Cerebellar nuclear complex (tissue), 1 donor: ENCODE results near the gene PTPRD.

Experiments
- DNase-seq, 2 experiments: peaks; one replicate each; lab custom pipeline; 2025; lab: John Stamatoyannopoulos, UW

The PTPRD gene

GRCh38 chr9:8643896-8644295 lies 1968.9 kb downstream of the PTPRD start:
- no peak for DNase-seq

DNA sequence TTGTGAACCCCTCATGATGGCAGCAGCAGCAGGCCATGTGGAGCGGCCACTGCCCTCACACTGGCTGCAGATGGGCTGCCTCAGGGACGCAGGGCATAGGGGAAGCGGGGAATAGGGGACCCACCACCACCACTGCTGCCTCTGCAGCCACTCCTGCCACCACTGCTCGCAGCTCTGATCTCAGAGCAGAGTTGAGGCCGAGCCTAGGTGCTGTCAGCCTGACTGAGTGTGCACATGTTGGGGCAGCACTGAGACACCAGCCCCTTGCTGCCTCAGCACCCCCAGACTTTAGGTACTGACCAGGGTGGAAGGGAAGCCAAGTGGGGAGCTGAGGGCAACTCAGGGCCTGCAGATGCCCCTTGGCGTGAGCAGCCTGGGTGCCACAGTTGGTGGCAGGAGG lies 1969.3 kb downstream of the PTPRD start:
- DNase-seq, result no peak

DNA sequence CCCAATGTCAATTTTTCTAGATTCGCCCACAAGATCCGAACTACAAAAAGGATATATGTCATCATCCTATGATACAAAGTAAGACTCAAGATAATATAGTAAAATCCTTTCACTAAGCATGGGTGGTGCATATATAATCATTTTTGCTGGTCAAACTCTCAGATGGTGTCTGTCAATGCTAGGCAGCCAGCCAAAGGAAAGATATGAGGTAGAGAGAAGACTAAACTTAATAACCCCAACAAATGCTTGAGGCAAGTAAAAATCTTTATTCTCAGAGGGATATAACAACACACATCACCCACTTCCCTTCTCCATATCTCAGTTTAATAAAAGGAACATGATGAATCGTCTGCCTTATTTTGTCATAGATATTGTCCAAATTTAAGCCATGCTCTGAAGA lies 1972.0 kb downstream of the PTPRD start:
- DNase-seq, result no peak

- no peak for DNase-seq
These were observed 1975.2 kb downstream of the PTPRD start for GRCh38 chr9:8637626-8638025.

DNA sequence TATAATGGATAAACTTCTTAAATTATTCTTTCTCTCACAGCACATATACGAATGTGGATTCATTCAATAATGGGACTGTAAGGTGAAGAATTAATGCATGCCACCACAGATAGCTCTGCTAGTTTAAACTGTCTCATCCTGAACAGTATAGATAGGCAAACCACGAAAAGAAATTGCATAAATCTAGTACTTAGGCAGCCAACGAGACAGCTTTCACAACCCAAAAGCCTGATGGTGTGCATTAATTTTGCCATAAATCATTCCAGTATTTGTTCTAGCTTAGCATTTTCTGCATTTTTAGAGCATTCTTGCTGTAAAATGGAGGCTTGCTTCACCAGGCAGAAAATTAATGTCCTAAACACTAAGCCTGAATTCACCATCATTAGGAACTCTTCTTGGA lies 1979.0 kb downstream of the PTPRD start:
- DNase-seq, result no peak

- DNase-seq, result no peak
These were observed 1980.3 kb downstream of the PTPRD start for GRCh38 chr9:8632493-8632892.

DNA sequence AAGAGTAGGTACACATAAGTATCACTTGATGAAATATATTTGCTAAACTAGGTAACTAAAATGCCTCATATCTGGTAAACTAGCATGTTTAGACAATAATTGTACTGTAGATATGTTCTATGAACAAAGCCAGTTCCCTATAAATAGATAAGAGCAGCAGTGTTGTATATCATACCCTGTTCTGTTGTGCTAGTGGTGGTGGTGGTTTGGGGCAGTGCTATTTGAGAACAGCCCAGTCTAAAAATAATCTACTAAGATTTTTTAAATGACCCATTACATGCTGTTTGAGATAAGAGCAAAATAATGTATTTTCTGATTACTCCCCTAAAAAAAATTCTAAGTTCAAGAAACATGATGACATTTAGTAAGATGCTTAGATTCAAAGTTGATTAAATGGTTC lies 1984.0 kb downstream of the PTPRD start:
- DNase-seq, result no peak

GRCh38 chr9:8627976-8628679 lies 1984.7 kb downstream of the PTPRD start:
- DNase-seq, result no peak

DNA sequence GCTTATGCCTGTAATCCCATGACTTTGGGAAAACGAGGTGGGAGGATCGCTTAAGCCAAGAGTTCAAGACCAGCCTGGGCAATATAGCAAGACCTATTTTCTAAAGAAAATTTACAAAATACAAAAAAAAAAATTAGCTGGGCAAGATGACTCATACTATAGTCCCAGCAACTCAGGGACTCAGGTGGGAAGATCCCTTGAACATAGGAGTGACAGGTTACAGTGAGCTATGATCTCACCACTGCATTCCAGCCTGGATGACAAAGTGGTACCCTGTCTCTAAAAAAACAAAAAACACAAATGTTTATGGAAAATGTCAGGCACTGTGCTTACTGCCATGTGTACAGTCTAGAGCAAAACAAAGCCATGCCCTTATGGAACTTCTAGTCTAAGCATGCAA lies 1989.9 kb downstream of the PTPRD start:
- DNase-seq, result no peak

- no peak for DNase-seq
These were observed 1990.5 kb downstream of the PTPRD start for GRCh38 chr9:8622222-8622802.

DNA sequence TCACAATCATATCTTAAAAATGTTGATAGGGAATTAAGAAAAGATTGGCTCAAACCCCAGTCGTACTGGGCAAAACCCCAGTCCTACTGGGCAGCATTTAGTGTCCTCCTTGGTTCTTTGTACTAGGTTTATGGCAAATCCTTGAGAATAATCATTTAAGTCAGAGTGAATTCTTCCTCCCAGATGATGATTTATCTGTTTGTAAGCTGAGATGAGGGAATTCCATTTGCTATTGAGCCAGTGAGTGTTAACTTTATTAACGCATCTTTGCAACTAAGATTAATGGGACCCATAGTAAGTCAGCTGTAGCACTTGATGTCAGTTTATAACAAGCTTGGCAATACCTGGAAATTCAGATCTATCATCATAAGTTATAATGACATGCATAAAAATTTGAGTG lies 1991.4 kb downstream of the PTPRD start:
- DNase-seq, result no peak

GRCh38 chr9:8616414-8616813 lies 1996.4 kb downstream of the PTPRD start:
- no peak for DNase-seq

GRCh38 chr9:8614926-8615440 lies 1997.8 kb downstream of the PTPRD start:
- DNase-seq, result no peak

DNA sequence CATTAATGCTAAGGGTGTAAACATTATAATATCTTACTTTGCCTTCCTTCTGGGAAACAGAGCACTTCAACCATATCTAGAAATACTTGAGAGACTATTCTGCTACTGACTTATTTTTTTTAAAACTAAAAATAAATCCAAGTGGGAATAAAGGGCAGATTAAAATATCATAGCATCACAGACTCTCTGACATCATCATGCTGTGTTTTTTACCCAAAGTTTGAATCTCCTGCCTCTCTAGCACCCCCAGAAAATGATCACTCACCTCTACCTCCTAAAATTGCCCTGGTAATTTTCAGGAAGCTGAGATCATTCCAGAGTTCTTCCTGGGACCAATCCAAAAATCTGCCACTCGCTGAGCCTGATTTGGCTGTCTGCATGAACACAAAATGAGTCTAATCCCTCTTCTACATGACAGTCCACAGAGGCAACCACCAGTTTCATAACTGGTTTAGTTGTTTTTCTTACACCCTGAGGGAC lies 1999.4 kb downstream of the PTPRD start:
- peak in 1 of 2 experiments; percentile 24 for DNase-seq

DNA sequence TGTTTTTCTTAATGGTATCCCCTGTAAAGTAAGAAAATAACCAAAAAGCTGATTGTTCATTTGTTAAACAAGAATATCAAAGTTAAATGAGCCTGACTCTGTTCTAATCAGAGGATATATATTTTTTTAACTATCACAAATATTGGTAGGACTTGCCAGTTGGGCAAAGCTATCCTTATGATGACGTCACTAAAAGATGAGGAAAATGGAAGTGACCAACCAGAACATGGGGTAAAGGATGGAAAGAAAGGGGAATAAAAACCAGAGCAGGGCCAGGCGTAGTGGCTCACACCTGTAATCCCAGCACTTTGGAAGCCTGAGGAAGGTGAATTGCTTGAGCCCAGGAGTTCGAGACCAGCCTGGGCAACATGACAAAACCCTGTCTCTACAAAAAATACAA lies 2001.6 kb downstream of the PTPRD start:
- no peak for DNase-seq

DNA sequence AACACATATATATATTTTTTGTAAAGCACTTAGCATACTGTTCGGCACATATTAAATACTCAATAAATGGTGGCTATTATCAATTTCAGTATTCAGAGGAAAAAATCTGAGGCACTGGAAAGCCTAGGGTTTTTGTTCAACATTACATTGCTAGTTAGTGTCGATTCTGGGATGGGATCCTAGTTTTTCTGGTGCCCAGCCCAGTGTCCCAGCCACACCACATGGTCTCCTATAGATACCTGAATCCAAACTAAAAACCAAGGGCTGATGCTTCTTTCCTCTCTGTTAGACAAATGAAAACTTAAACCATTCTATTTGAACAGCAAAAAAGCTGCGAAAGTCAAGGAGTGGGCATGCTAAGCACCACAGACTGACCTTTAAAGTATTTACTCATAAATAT lies 2002.5 kb downstream of the PTPRD start:
- no peak for DNase-seq

GRCh38 chr9:8605096-8605495 lies 2007.7 kb downstream of the PTPRD start:
- DNase-seq, result no peak

DNA sequence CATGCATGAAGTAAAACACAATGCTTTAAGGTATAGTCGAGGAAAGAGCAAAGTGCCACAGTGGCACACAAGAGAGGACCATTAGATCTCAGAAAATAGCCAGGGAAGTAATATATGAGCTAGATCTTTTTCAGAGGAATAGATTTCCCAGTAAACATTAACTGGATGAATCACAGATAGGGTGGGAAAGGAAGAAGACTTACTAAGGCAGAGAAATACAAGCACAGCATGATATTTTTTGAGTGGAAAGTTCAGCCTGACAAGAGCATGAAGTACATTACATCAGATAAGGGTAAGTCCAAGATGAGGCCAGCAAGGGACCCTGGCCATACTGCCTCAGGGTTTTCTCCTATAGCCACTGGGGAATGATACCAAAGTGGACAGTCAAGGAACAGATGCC lies 2008.6 kb downstream of the PTPRD start:
- DNase-seq, result no peak

- DNase-seq, result no peak
These were observed 2011.7 kb downstream of the PTPRD start for GRCh38 chr9:8600914-8601680.

DNA sequence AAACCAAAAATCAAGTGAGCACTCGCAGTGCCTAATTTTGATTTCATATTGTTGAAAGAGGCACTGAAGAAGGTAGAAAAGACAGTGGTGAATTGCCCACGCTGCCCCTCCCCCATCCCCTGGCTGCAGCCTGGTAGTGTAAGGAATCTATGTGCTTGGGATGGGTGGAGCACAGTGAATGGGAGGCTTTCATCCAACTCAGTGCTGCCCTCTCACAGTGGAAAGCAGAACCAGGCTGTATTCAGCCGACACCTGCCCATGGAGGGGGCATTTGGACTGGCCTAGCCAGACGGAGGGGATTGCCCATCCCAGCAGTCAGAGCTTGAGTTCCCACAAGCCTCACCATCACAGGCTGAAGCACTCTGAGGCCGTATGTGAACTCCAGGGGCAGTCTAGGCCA lies 2012.9 kb downstream of the PTPRD start:
- DNase-seq, result no peak

DNA sequence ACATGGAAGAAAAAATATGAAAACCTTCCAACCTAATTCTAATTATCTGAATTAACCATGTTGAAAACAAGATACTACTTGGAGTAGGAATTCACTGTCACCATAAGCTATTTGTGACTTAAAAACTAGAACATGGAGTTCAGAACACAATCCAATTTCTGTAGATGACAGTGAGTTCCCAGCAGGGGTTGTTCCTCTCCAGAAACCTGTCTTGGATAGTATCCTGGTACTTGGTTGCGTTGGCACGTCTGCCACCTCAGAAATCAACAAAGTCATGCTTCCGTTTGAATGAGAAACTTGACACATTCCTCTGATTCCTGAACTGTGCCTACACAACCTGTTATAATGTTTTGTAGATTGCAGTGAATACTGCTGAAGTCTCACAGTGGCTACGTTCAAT lies 2023.3 kb downstream of the PTPRD start:
- peak in 1 of 2 experiments; percentile 13 for DNase-seq

DNA sequence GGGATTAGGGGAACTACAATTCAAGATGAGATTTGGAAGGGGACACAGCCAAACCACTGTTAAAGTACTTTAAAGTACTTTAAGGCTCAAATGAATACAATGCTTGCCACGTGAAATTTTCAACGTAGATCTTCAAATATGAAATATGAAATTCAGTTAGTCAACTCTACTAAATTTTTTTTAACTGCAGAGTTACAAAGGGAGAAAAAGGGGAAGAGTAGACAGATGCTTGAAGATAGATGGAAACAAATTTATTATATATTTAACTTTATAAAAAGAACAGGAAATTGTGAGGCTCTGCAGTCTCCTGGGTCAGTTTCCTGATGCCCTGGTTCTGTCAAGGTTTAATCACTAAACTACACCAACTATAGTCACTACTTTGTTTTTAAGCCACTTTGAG lies 2027.8 kb downstream of the PTPRD start:
- no peak for DNase-seq

DNA sequence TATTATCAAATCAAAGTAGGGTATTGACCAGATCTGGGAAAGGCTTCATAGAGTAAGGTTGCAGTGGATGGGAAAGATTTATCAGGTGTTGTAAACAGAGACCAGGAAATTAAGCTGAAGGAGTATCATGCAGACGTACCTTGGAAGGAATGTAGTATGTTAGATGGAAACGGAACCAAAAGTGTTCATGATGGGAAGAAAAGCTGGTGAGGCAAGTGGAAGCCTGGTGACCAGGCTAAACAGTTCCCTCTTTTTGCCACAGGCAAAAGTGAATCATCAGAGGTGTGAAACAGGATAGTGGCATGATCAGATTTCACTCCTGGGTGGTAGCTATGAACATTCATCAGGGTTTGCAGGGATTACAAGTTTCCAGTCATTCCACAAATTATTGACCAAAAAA lies 2033.1 kb downstream of the PTPRD start:
- no peak for DNase-seq
